Uterus (tissue), 4 donors: ENCODE results near the gene ATP8A2. TPM values are rescaled to one million over a fixed set of nuclear protein-coding genes. Genes with fewer than 3 reads are reported as not detected.

Experiments used
- DNase-seq, 2 donors: peaks; one replicate each; pipeline ENCODE4 v3.0.0-alpha.2; 2019 to 2020
- H3K27ac ChIP-seq, 2 donors: fragments of 200-600 bp; sonication (generic); 1 replicate in 1 of 2; 2 replicates in 1 of 2; pipeline ENCODE4 v1.5.1; 2016 to 2018
- H3K27me3 ChIP-seq, 2 donors: fragments of 200-600 bp; sonication (generic); one replicate each; pipeline ENCODE4 v1.5.1; 2018 to 2019; ENCODE audit warnings: control low read depth in 1 of 2
- H3K36me3 ChIP-seq, 2 donors: fragments of 200-600 bp; sonication (generic); one replicate each; pipeline ENCODE4 v1.5.1; 2019; ENCODE audit warnings: control low read depth in 1 of 2
- H3K4me1 ChIP-seq, 2 donors: fragments of 200-600 bp; sonication (generic); one replicate each; pipeline ENCODE4 v1.5.1; 2018 to 2019; ENCODE audit warnings: control low read depth in 1 of 2
- H3K4me3 ChIP-seq, 2 donors: fragments of 200-600 bp; sonication (generic); 1 replicate in 1 of 2; 2 replicates in 1 of 2; pipeline ENCODE4 v1.5.1; 2018 to 2019; ENCODE audit warnings: mild to moderate bottlenecking in 1 of 2
- H3K9me3 ChIP-seq, 2 donors: fragments of 200-600 bp; sonication (generic); one replicate each; pipeline ENCODE4 v1.5.1; 2019; ENCODE audit warnings: control low read depth in 1 of 2
- POLR2A ChIP-seq, 2 donors: fragments of 450-650 bp; IDR thresholded peaks; one replicate each; pipeline ENCODE4 v1.6.1; 2016; ENCODE audit warnings: antibody characterized with exemption in 2 of 2, mild to moderate bottlenecking in 1 of 2, moderate library complexity in 1 of 2
- intact Hi-C: fragments of 100-400 bp; cut with DNase I; formaldehyde crosslinking; loops from one replicate; pipeline ENCODE4 v1.15.1; 2023; ENCODE audit warnings: low total_unique reads
- total RNA-seq, 4 donors: library from RNA; depleted of rRNA in 3 of 4; stranded (reverse); fragments of >200 nt in 3 of 4; gene quantifications; one replicate each; pipeline versions ENCODE4 v1.1.0 to v1.2.4, GENCODE V29; 2014 to 2023
- TF ChIP-seq, protein P1 (sequence below), 4 experiments: fragments of 200-600 bp in 2 of 4; fragments of 450-650 bp in 2 of 4; sonication (generic) in 2 of 4; IDR thresholded peaks; one replicate each; pipeline ENCODE4 v1.5.1; 2016 to 2019; ENCODE audit warnings: antibody characterized with exemption in 4 of 4, mild to moderate bottlenecking in 2 of 4, moderate library complexity in 1 of 4
- donor health status: DM: yes; HTN: yes; CAD: no.

ATP8A2 gene
- total RNA-seq, 4 donors from 2014 or later = 0.64 to 21.4 TPM; not detected in 2

DNA sequence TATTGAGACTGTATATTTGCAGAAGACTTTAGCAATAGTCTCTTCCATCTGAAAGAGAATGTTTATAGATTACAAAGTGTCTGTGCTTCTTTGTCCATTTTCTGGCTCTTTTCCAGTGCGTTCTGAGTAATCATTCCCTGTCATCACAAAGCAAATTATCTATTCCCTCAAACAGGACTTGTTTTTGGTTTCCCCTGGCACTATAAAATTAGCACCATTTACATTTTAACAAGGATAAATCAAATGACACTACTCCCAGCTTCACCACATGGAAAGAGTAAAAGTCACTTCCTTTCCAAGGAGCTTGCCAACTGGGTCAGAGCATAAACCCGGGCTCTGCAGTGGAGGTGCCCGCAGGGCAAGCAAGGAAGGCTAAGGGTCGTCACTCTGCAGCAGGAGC is 591.9 kb downstream of the ATP8A2 start:
- Histone ChIP-seq H3K4me1 (no peaks in the 10 kb centered on the region), H3K36me3 (no peaks in the 10 kb centered on the region), H3K27me3 (no peaks in the 10 kb centered on the region), H3K9me3 (no peaks in the 10 kb centered on the region), H3K4me3 (no peak overlapping the region), H3K27ac (no peak overlapping the region)
- DNase-seq = no peak
- intact Hi-C loops = no loop called here
- no peak for TF ChIP-seq POLR2A (IDR thresholded peaks at IDR 0.05)
- TF ChIP-seq, protein P1, sequence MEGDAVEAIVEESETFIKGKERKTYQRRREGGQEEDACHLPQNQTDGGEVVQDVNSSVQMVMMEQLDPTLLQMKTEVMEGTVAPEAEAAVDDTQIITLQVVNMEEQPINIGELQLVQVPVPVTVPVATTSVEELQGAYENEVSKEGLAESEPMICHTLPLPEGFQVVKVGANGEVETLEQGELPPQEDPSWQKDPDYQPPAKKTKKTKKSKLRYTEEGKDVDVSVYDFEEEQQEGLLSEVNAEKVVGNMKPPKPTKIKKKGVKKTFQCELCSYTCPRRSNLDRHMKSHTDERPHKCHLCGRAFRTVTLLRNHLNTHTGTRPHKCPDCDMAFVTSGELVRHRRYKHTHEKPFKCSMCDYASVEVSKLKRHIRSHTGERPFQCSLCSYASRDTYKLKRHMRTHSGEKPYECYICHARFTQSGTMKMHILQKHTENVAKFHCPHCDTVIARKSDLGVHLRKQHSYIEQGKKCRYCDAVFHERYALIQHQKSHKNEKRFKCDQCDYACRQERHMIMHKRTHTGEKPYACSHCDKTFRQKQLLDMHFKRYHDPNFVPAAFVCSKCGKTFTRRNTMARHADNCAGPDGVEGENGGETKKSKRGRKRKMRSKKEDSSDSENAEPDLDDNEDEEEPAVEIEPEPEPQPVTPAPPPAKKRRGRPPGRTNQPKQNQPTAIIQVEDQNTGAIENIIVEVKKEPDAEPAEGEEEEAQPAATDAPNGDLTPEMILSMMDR (IDR thresholded peaks at IDR 0.05) = no peak

DNA sequence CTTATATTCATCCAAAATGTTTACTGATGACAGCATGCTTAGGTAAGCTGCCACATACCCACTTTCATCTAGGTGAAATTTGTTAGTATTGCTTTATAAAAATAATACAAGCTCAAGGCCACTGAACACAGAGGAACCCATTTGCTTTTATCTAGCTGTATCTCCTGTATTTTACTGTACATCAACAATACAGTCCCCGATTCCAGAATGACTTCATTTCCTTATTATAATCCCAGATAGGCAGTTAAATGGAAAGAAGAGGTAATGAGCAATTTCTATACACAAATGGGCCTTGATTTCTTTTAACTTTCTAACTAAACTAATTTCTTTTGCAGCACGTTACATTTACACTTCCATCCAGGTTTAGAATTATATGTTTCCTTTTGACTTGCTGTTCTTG is 593.8 kb downstream of the ATP8A2 start:
- no peak for TF ChIP-seq POLR2A (IDR thresholded peaks at IDR 0.05)
- no peak for DNase-seq

DNA sequence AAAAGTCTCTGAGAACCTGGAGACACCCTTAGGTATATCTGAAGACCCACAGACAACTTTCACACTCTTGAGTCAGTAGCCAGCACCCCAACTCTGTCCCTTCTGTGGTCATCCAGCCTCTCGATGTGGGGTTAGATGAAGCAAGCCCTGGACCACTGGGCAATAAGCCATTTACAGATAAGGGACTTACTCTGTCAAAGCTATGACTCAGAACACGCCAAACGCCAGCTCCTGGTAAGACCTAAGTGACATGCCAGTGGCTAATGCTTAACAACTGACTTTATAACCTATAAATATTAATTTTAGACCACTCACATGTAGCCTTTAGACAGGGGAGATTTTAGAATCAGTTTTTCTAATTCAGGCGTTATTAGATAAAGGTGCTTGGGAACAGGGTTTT is 594.3 kb downstream of the ATP8A2 start:
- intact Hi-C loops = no loop called here
- H3K36me3 ChIP-seq = no peaks in the 10 kb centered on the region
- H3K27ac ChIP-seq = no peak overlapping the region
- no peaks in the 10 kb centered on the region for H3K9me3 ChIP-seq
- H3K4me1 ChIP-seq = no peaks in the 10 kb centered on the region
- H3K27me3 ChIP-seq = no peaks in the 10 kb centered on the region
- DNase-seq = no peak
- TF ChIP-seq, protein P1 (IDR thresholded peaks at IDR 0.05) = no peak
- no peak for TF ChIP-seq POLR2A (IDR thresholded peaks at IDR 0.05)
- no peak overlapping the region for H3K4me3 ChIP-seq

More for the DNA sequence above, 593.8 kb downstream of the ATP8A2 start:
- intact Hi-C loops = no loop called here
- no peaks in the 10 kb centered on the region for H3K4me1 ChIP-seq
- H3K27me3 ChIP-seq = no peaks in the 10 kb centered on the region
- H3K4me3 ChIP-seq = no peak overlapping the region
- no peaks in the 10 kb centered on the region for H3K36me3 ChIP-seq
- H3K27ac ChIP-seq = no peak overlapping the region
- no peaks in the 10 kb centered on the region for H3K9me3 ChIP-seq

DNA sequence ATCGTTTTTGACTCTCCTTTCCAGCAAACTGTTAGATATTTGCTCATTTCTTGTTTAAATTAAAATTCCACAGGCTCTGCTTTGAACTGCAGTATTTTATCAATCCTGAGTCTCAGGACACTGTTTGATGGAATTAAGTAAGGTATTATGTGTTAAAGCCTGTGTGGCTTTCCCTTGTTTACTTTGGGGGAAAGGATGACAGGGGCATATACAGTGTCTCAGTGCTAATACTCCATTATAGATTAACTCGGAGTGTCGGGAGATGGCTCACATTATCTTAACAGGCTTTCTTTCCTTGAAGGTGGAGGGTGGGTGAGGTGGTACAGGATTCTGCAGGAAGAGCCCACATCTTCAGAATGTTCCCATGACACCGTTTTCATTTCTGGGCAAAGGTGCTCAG is 595.4 kb downstream of the ATP8A2 start:
- H3K27me3 ChIP-seq = no peaks in the 10 kb centered on the region
- H3K4me3 ChIP-seq = no peak overlapping the region
- DNase-seq = no peak
- no peaks in the 10 kb centered on the region for H3K4me1 ChIP-seq
- no peak overlapping the region for H3K27ac ChIP-seq
- intact Hi-C loops = no loop called here
- no peaks in the 10 kb centered on the region for H3K36me3 ChIP-seq
- TF ChIP-seq, protein P1 (IDR thresholded peaks at IDR 0.05) = no peak
- no peak for TF ChIP-seq POLR2A (IDR thresholded peaks at IDR 0.05)
- no peaks in the 10 kb centered on the region for H3K9me3 ChIP-seq

DNA sequence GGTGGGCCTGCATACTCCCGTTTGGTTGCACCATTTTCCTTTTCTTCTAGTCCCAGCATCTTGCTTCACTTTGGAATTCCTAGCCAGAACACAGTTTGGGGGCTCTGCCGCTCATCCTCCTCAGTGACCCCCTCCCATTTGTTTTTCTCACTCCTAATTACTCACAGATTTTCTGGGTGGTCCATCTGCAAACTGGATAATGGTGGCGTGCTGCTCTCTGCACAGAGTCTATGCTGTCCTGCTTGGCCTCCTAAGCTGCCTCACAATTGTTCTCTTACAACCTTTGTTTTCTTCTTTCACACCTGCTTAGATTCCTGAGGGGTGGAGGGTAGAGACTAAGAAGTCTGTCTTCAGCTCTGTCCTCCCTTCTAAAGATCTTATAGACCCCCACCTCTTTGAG is 599.3 kb downstream of the ATP8A2 start:
- TF ChIP-seq POLR2A (IDR thresholded peaks at IDR 0.05) = no peak
- TF ChIP-seq, protein P1 (IDR thresholded peaks at IDR 0.05) = no peak
- Histone ChIP-seq H3K27me3 (no peaks in the 10 kb centered on the region), H3K9me3 (no peaks in the 10 kb centered on the region), H3K27ac (no peak overlapping the region), H3K36me3 (no peaks in the 10 kb centered on the region), H3K4me1 (no peaks in the 10 kb centered on the region), H3K4me3 (no peak overlapping the region)
- no peak for DNase-seq
- intact Hi-C loops = no loop called here
